ENCODE results near the gene NSUN4.
A peak's percentile ranks its signal among the peaks of the same experiment; 100 is the strongest.
"Not testable (repeated sequence)": the region's sequence is repeated elsewhere in the genome, so short reads cannot be mapped to it uniquely, and the experiment has no call there.

Gene NSUN4

DNA sequence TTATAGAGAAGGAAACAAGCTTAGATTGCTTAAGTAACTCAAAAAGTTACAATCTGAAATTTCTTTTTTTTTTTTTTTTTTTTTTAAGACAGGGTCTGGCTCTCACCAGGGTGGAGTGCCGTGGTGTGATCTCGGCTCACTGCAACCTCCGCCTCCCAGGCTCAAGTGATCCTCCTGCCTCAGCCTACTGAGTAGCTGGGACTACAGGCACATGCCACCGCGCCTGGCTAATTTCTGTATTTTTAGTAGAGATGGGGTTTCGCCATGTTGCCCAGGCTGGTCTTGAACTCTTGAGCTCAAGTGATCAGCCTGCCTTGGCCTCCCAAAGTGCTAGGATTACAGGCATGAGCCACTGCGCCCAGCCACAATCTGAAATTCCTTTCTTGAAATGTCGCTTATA, 27.1 kb downstream of the NSUN4 start:
- DNase-seq (ENCODE audit: low spot score), result not testable (repeated sequence)

DNA sequence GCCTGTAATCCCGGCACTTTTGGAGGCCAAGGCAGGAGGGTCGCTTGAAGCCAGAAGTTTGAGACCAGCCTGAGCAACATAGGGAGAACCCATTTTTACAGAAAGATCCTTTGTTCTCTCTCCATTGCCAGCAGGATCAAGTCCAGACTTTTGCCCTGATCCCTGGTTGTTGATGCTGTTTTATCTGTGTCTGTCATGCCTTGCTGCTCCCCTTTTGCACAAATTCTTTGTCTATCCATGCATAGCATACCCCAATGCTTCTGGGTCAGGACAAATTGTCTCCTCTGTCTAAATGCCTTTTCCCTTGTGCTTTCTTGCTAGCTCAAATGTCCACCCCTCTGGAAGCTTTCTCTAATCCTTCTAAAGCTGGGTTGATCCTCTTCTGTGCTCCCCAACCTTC, 28.2 kb downstream of the NSUN4 start:
- no peak for DNase-seq (ENCODE audit: low spot score)

DNA sequence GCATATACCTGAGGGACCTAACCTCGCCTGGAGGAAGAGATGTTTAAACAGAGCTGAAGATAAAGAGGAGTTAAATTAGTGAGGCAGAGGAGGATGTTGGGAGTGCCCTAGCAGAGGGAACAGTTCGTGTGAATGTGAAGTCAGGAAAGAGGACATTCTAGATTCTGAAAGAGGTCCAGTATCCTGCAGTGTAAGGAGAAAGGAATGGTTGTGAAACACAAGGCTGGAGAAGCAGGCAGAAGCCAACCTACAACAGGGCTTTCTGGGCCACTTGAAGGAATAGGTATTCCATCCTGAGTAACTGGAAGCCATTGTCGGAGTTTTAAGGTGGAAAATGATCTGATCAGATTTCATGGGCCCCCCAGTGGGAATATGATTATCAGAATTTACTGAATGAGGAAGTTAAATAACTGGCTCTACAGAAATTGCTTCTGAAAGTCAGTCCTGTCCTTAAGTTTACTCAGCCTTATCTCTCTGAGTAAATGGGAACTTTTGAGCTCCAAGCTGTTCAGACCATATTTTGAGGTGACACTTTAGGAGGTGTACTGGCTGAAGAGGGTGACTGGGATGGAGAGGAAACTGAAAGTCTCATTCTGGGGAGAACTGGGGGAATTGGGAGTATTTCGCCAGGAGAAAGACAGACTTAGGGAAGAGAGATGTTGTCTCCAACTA, 29.1 kb downstream of the NSUN4 start:
- no peak for DNase-seq (ENCODE audit: low spot score)

DNA sequence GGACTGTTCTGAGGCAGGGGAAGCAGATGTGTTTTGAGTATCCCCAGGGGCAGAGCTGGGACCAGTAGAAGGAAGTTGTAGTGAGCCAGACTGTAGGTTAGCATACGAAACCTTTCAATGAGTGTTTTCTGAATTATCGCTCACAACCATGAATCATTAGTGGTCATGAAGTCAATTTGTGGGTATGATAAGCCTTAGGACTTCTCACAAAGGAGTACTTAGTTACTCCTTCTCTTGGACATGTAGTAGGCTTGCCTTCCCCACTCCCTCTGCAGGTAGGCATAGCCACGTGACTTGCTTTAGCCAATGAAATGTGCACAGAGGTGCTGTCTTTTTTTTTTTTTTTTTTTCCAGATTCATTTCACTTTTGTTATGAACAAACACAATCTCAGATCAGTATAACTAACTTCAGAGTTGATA, 29.6 kb downstream of the NSUN4 start:
- DNase-seq (ENCODE audit: low spot score), result no peak

DNA sequence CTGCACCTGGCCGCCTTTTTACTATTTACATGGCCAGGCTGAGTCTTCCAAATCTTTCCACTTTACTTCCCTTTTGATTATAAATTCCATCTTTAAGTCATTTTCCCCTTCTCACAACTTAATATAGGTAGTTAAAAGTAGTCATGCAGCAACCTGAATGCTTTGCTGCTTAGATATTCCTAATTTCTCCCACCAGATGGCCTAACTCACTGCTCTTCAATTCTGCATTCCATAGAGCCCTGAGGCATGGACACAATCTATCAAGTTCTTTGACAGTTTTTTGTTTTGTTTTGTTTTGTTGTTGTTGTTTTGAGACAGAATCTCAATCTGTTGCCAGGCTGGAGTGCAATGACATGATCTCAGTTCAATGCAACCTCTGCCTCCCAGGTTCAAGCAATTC, 31.8 kb downstream of the NSUN4 start:
- no peak for DNase-seq (ENCODE audit: low spot score)

DNA sequence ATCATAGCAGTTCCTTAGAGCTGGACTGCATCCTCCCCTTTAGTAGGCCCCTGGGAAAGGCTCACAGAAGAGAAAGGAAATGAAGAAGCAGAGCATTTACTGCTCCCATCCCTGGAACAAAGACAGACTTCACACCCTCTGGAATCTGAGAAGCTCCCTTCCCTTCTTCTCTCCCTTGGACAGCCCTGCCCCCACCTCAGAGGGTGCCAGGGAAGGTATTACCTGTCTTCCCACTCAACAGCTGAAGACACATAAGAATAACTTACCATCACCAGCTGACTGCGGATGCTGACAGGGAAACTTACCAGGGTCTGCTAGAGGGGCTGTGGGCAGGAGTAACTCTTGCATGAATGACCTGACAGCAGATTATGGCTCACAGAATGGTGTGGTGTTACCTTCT, 39.4 kb downstream of the NSUN4 start:
- no peak for DNase-seq (ENCODE audit: low spot score)

DNA sequence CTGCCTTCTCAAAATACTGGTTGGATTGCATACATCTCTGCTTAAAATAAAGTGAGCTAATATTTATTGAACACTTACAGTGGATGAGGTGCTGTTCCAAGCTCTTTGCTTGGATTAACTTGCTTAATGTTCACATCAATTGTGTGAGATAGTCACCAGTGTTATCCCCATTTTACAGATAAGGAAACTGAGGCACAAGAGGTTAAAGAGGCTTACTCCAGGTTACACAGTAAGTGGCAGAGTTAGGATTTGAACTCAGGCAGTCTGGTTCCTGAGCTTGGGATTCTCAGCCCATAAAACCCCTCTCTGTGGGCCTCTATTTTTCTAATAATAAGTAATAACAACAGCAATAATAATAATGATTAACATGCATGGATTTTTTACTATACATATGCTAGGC, 39.9 kb downstream of the NSUN4 start:
- DNase-seq (ENCODE audit: low spot score), result no peak

DNA sequence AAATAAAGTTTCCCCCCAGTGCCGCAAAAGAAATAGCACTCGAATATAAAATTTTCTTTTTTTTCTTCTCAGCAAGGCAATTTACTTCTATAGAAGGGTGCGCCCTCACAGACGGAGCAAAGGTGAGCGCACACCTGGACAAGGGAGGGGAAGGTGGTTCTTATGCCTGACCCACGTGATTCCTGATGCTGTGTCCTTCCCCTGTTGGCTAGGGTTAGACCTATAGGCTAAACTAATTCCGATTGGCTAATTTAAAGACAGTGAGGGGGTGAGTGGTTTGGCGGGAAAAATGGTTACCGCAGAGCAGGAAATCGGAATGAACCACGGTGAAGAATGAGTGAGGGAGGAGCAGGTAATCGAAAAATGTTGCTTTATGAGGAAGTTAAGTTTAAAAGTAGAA, 52.9 kb downstream of the NSUN4 start:
- DNase-seq (ENCODE audit: low spot score), result peak; percentile 31

DNA sequence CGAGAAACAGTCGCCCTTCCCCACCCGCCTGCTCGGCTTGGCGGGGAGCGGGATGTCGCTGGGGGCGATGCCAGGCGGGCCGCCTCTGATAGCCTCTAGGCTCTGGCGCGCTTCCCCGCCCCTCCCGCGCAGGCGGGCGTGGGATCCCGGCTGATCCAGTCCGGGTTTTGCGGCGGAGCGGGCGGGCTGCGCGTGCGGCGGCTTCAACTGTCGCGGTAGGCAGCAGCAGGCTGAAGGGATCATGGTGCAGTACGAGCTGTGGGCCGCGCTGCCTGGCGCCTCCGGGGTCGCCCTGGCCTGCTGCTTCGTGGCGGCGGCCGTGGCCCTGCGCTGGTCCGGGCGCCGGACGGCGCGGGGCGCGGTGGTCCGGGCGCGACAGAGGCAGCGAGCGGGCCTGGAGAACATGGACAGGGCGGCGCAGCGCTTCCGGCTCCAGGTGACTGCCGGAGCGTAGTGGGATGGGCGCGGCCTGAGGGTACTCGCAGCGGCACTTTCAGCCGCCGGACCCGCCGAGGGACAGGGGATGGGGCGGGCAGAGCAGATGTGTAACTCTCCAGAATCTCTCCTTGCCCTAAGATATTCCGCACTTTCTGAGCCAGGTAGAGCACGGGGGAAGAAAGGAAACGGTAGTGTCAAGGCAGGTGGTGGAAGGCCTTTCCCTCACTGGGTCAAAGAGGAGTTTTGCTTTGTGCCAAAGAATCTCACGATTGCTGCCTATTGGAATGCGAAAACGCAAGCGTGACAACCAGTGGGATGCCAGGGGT, 53.7 kb downstream of the NSUN4 start, which contains the start of gene FAAH:
Gene FAAH (plus strand): TSS at position 210 of the 764 bp plus-strand sequence. CDS start 32 bp downstream, at position 242.
- peak; percentile 72 for DNase-seq (ENCODE audit: low spot score)

DNA sequence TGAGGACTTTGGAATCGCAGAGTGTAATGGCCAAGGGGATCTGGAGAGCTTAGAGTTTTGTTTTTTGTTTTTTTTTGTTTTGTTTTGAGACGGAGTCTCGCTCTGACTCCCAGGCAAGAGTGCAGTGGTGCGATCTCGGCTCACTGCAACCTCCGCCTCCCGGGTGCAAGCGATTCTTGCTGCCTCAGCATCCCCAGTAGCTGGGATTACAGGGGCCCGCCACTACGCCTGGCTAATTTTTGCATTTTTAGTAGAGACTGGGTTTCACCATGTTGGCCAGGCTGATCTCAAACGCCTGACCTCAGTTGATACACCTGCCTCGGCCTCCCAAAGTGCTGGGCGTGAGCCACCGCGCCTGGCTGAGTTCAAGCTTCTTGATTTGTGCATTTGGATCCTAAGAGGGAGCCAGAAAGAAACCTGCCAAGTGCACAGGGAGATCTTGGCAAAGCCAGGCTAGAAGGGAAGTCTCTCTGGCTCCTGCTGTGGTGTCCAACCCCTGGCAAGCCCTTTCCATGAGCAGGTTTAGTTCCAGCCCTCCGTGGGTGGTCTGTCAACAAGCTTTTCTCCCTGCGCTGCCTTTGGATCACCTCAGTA, 54.4 kb downstream of the NSUN4 start:
- peak; percentile 83 for DNase-seq (ENCODE audit: low spot score)

DNA sequence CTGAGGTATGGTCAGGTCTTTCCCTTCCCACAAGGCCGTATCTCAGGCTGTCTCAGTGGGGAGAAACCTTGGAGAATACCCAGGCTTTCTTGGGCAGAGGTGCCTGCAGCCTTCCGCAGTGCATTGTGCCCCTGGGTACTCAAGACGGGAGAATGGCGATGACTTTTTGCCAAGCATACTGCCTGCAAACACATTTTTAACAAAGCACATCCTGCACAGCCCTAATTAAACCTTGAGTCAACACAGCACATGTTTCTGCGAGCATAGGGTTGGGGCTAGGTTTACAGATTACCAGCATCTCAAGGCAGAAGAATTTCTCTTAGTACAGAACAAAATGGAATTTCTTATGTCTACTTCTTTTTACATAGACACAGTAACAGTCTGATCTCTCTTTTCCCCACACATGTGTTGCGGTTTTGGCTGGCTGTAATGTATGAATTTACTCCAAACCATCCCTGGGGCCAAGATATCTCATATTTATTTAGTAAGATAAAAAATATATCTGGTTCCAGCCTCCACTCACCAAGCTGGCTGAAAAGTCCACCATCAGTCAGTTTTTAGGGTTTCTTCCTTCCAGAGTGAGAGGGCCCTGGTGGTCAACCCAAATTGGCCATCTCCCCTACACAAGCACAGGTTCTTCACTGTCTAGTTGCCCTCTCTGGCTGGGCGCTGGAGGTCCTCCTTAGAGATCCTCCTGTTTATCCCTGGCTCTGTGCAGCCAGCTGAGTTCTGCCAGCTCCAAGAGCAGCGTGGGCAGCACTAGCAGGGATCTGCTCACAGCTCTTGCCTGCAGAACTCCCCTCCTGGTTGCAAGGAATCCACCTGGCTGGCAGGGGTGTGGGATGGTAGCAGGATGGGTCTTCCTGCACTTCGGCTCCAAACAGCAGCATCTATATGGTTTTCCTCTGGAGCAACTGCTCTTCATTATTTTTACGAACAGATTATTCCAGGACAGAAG, 56.1 kb downstream of the NSUN4 start:
- DNase-seq (ENCODE audit: low spot score), result no peak

DNA sequence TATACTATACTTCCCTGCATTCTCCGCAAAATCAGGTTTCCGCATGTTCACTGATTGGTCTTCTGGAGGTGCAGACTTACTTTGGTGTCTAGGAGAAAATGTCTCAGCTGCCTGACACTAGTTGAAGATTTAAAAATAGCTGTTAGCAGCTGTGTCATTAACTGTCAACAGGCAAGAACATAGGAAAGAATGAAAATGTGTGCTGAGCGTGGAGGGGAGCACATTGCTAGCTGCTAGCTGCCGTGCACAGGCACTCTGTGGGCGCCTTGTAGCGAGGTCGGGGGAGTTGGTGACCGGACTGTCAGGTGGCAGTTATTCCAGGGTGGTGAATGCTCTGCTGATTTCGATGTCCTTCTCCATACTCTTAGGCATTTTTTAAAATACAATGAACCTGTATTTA, 58.7 kb downstream of the NSUN4 start:
- DNase-seq (ENCODE audit: low spot score), result no peak

DNA sequence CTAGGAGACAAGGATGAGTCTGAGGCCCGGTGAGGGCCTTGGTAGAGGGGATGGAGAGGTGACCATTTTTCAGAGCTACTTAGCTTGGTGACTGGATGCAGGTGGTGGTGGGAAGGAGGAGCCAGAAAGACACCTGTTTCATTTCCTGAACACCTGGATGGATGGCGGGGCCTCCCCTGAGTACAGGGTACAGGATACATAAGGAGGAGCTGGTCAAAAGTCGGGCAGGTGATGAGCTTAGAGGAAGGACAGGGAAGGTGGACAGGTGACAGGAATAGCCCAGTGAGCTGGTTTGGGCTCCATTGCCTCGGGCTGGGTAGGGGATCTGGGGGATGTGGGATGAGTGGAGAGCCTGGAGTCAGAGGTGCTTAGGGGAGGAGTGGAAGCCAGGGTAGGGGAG, 59.8 kb downstream of the NSUN4 start:
- no peak for DNase-seq (ENCODE audit: low spot score)

DNA sequence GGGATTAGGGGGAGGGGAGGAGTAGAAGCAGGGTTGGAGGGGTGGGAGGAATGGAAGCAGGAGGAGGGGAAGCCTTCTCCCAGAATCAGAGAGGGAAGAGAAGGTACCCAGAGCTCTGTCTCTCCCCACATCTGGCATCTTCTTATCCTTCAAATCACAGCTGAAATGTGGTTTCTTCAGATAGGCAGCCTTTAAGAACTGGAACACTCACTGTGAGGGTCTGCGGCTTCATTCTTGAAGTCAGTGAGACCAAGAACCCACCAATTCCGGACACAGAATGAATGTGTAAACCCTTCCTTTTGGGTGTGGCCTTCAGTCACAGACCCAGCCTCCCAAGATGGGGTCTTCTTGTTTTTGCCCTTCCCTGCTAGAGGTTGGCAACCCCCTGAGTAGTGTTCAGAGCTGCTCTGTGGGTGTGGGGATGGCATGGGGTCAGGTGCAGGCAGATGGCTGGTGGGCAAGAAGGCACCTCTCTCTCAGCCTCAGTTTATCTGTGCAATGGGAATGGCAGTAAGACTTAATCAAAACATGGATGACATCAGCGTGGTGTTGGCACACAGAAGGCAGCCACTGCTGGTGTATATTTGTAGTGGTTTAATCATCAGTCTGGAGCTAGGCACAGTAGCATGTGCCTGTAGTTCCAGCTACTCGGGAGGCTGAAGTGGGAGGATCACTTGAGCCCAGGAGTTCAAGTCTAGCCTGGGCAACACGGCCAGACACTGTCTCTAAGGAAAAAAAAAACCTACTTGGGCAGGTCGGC, 60.7 kb downstream of the NSUN4 start:
- no peak for DNase-seq (ENCODE audit: low spot score)

DNA sequence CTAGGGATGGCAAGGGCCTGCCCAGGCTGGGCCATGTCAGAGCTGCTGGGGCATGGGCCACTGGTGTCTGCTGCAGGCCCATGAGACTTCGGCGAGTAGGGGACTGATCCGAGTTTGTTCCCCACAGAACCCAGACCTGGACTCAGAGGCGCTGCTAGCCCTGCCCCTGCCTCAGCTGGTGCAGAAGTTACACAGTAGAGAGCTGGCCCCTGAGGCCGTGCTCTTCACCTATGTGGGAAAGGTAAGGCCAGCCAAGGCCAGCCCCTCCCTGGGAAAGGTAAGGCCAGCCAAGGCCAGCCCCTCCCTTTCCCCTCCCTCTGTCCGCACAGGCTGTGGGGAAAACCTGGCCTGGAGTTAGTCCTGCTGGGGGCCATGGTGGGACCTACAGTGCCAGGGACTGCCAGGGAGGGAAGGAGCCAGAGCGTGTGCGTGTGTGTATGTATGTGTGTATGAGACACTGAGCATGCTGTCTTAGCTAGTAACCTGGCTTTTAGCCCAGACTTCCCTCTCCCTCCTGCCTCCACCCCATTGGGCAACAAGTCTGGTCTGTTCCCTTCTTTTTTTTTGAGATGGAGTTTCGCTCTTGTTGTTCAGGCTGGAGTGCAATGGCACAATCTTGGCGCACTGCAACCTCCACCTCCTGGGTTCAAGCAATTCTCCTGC, 61.5 kb downstream of the NSUN4 start:
- DNase-seq (ENCODE audit: low spot score), result peak; percentile 97

DNA sequence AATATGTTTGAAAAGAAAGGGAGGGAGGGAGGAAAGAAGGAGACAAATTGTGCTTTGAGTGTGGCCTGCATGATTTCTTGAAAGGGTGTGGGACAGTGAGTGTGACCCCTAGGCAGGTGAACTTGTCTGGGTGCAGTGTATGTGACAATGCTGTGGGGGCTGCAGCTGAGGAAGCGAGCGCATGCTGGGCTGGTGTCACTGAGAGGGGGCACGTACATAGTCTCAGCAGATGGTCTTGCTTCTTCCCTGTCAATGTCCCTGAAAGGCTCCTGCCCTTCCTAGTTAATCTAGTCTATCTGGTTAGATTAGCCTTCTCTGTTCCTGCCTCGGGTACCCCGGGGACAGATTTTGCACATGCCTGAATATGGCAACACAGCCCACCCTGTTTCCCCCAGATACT, 63.3 kb downstream of the NSUN4 start:
- no peak for DNase-seq (ENCODE audit: low spot score)

DNA sequence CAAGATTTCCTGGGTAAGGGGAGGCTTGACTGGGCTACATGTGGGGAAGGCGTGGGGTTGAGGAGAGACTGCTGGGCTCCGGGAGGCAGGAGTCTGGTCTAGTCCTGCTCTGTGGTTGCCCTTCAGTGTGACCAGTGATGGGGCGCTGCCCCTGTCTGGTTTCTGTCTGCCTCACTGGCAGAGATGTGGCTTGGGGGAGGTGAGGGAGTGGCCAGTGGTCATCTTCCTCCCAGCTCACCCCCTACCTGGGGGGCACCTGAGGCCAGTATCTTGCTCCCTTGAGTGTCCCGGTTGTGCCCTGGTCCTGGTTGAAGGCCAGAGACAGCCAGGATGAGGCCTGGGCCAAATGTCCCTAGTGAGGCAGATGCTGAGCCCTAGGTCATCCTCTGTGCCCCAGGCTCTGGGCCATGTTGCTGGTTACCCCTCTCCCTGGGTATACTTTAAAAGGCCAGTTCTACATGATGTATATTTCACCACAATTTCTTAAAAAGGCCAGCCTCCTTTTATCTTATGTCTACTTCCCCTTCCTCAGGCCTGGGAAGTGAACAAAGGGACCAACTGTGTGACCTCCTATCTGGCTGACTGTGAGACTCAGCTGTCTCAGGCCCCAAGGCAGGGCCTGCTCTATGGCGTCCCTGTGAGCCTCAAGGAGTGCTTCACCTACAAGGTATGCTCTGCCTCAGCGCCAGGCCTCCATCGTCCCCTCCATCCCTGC, 64.0 kb downstream of the NSUN4 start:
- DNase-seq (ENCODE audit: low spot score), result no peak

DNA sequence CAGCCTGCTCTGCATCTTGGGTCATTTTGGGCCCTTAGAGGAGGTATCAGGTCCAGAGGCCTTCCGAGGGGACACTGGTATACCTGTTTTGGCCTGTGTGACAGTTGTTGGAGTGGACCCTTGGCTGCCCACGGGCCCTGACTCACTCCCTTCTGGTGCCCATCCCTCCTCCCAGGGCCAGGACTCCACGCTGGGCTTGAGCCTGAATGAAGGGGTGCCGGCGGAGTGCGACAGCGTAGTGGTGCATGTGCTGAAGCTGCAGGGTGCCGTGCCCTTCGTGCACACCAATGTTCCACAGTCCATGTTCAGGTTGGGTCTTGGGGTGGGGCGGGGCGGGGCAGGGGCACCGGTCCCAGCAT, 64.6 kb downstream of the NSUN4 start:
- no peak for DNase-seq (ENCODE audit: low spot score)

DNA sequence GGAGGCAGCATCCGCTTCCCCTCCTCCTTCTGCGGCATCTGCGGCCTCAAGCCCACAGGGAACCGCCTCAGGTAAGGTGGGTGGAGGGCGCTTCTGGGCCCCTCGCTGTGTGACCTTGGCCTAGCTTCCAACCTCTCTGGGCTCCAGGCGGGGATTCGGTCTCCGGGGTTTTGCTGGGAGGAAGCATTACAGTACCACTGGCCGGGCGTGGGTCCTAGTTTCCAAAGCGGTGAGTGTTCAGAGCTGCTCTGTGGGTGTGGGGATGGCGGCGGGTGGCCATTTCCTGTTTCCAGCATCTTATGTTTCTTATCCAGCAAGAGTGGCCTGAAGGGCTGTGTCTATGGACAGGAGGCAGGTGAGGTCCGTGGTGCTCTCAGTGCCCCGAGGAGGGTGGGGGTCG, 65.1 kb downstream of the NSUN4 start:
- DNase-seq (ENCODE audit: low spot score), result no peak

Data from cerebellar cortex (tissue), 1 donor.